ENCODE results near the gene ACAP2. TPM values are rescaled to one million over a fixed set of nuclear protein-coding genes. Genes with fewer than 3 reads are reported as not detected.
"Not testable (repeated sequence)": the region's sequence is repeated elsewhere in the genome, so short reads cannot be mapped to it uniquely, and the experiment has no call there.

The ACAP2 gene
- total and polyA plus RNA-seq, 3 experiments from 2014 or later: 39.5 to 47.0 (median 42.9) TPM

DNA sequence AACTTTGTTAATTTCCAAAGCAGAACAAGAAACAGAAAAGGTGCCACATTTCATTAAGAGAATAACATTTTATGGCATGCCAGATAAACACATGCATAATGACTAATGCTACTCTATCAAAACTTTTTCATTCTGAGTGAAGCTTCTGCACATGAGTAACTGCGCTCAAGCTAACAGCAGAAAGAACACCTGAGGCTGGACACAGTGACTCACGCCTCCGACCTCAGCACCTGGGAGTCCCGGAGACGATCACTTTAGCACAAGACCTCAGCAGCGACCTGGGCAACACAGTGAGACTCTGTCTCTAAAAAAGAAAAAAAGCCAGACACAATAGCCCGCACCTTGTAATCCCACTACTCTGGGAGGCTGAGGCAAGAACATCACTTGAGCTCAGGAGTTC is 70.6 kb downstream of the ACAP2 start:
- Mint-ChIP-seq H3K9me3 (no peaks in the 10 kb centered on the region), H3K4me3 (no peak overlapping the region), H3K27me3 (peaks cover 0 to 1% of the 10 kb centered on the region in 2 donors), H3K4me1 (no peaks in the 10 kb centered on the region), H3K27ac (no peak overlapping the region), H3K36me3 (peaks cover 15 to 57% (median 18%) of the 10 kb centered on the region in 3 donors)
- peaks cover 14% of the 10 kb centered on the region for H3K36me3 ChIP-seq (ENCODE audit: insufficient read depth, low read length)
- CTCF ChIA-PET: interaction anchor here (1.3 kb wide), 1 partner anchor 24 kb away, joined by 3 read pairs; no protein-coding TSS in a partner anchor
- no peak overlapping the region for H3K27ac ChIP-seq (ENCODE audit: low read depth, low read length)
- H3K9me3 ChIP-seq (ENCODE audit: low read length): no peaks in the 10 kb centered on the region
- H3K4me1 ChIP-seq (ENCODE audit: insufficient read depth, low read length): no peaks in the 10 kb centered on the region
- POLR2A ChIA-PET: no interaction called here
- no peak for DNase-seq
- no peaks in the 10 kb centered on the region for H3K27me3 ChIP-seq (ENCODE audit: insufficient read depth, low read length, poor library complexity, severe bottlenecking)
- H3K4me3 ChIP-seq (ENCODE audit: low read length): no peak overlapping the region

DNA sequence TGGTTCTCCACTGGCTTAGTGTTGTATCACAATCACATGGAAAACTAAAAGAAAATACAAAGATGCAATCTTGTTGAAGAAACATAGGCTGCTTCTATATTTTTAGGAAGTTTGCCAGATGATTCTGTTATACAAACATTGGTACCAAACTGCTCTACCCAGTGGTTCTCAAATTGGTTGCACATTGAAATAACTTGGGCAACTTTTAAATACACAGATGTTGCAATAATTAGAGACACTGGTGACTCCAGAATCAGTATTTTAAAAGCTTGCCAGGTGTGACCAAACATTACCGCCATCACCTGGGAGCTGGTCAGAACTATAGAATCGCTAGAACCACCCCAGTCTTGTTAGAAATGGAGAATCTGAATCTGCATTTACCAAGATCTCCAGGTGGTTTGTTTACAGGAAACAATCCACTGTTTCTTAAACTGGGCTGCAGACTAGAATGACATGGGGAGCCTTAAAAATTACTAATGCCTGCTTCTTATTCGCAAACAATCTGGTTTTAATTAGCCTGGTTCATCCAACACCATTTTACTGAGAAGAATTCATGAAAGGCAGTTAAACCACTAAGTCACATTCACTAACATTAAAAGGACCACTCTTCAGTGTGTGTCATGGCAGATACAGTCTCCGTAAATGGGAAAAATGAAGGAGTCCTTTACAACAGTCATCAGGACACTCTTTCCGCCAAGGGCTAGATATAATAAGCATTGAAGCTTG is 76.5 kb downstream of the ACAP2 start:
- Mint-ChIP-seq H3K27me3 (no peaks in the 10 kb centered on the region), H3K4me3 (no peak overlapping the region), H3K4me1 (peaks cover 21 to 29% (median 28%) of the 10 kb centered on the region in 3 donors), H3K27ac (peak overlapping the region in 1 of 8 donors; percentile 21), H3K9me3 (no peaks in the 10 kb centered on the region), H3K36me3 (peaks cover 14 to 40% (median 21%) of the 10 kb centered on the region in 3 donors)
- no peaks in the 10 kb centered on the region for H3K9me3 ChIP-seq (ENCODE audit: low read length)
- ChIA-PET POLR2A (no interaction called here), CTCF (no interaction called here)
- DNase-seq: no peak
- peaks cover 10% of the 10 kb centered on the region for H3K36me3 ChIP-seq (ENCODE audit: insufficient read depth, low read length)
- no peaks in the 10 kb centered on the region for H3K27me3 ChIP-seq (ENCODE audit: insufficient read depth, low read length, poor library complexity, severe bottlenecking)
- H3K27ac ChIP-seq (ENCODE audit: low read depth, low read length): no peak overlapping the region
- no peaks in the 10 kb centered on the region for H3K4me1 ChIP-seq (ENCODE audit: insufficient read depth, low read length)
- no peak overlapping the region for H3K4me3 ChIP-seq (ENCODE audit: low read length)

DNA sequence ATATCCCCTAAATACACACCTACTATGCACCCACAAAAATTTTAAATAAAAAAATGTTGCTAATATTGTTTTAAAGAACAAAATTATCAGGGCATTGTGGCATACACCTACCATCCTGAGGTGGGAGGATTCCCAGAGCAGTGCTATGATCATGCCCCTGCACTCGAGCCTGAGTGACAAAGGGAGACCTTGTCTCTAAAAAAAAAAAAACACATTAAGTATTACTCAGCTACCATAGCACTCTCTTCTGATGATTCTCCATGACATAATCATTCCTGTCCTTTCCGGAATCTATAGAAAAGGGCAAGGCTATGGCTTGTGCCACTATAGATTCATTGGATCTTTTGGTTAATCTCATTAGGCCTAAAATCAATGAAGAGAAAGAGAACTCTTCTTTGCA is 77.4 kb downstream of the ACAP2 start:
- H3K4me1 Mint-ChIP-seq: peaks cover 25 to 36% (median 32%) of the 10 kb centered on the region in 3 donors
- H3K9me3 Mint-ChIP-seq: no peaks in the 10 kb centered on the region
- H3K36me3 Mint-ChIP-seq: peaks cover 10 to 32% (median 22%) of the 10 kb centered on the region in 3 donors
- Histone ChIP-seq H3K36me3 (ENCODE audit: insufficient read depth, low read length) (peaks cover 9% of the 10 kb centered on the region), H3K9me3 (ENCODE audit: low read length) (no peaks in the 10 kb centered on the region), H3K27ac (ENCODE audit: low read depth, low read length) (no peak overlapping the region), H3K4me1 (ENCODE audit: insufficient read depth, low read length) (no peaks in the 10 kb centered on the region), H3K4me3 (ENCODE audit: low read length) (no peak overlapping the region), H3K27me3 (ENCODE audit: insufficient read depth, low read length, poor library complexity, severe bottlenecking) (no peaks in the 10 kb centered on the region)
- no peak for DNase-seq
- no peaks in the 10 kb centered on the region for H3K27me3 Mint-ChIP-seq
- ChIA-PET CTCF (no interaction called here), POLR2A (no interaction called here)
- no peak overlapping the region for H3K4me3 Mint-ChIP-seq
- H3K27ac Mint-ChIP-seq: no peak overlapping the region

DNA sequence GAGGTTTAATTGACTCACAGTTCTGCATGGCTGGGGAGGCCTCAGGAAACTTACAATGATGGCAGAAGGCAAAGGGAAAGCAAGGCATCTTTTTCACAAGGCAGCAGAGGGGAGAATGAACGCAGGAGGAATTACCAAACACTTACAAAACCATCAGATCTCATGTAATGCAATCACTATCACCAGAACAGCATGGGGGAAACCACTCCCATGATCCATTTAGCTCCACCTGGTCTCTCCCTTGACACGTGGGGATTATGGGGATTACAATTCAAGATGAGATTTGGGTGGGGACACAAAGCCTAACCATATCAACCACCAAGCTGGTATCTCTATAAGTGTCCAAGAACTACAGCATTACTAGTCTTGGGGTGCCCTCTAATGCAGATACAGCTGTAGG is 85.0 kb downstream of the ACAP2 start:
- H3K4me1 ChIP-seq (ENCODE audit: insufficient read depth, low read length); H3K4me3 ChIP-seq (ENCODE audit: low read length); H3K27me3 Mint-ChIP-seq; H3K9me3 ChIP-seq (ENCODE audit: low read length); POLR2A ChIA-PET; CTCF ChIA-PET; H3K27me3 ChIP-seq (ENCODE audit: insufficient read depth, low read length, poor library complexity, severe bottlenecking); DNase-seq; H3K9me3 Mint-ChIP-seq; H3K36me3 ChIP-seq (ENCODE audit: insufficient read depth, low read length); H3K27ac ChIP-seq (ENCODE audit: low read depth, low read length); H3K4me3 Mint-ChIP-seq: not testable (repeated sequence)
- Mint-ChIP-seq H3K36me3 (peaks cover 9 to 43% (median 21%) of the 10 kb centered on the region in 3 donors), H3K27ac (peak overlapping the region in 4 of 8 donors; percentile 2 to 35 (median 20)), H3K4me1 (peaks cover 60 to 75% (median 73%) of the 10 kb centered on the region in 3 donors)

DNA sequence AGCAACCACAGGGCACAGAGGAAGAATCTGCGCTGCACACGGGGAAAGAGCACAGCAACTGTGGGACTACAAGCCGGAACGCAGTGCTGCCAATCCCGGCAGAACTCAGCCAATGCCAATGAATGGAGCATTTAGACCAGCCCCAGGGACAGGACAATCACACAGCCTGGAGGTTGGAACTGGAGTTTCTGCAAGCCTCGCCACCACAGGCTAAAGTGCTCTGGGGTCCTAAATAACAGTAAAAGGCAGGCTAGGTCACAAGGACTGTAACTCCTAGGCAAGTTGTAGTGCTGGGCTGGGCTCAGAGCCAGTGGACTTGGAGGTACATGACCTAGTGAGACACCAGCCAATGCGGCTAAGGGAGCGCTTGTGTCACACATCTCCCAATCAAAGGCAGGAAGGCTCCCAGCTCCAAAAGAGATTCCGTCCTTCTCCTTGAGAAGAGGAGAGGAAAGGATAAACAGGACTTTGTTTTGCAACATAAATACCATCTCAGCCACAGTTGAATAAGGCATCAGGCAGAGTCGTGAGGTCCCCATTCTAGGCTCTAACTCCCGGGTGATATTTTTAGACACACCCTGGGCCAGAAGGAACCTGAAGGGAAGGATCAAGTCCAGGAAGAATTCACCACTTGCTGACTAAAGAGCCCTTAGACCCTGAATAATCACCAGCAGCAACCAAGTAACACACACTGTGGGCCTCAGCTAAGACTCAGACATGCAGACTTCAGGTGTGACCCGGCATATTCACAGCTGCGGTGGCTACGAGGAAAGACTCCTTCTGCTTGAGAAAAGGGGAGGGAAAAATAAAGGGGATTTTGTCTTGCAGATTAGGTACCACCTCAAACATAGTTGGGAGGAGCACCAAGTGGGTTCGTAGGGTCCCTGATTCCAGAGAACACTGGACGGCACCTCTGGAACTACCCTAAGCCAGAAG is 86.4 kb downstream of the ACAP2 start:
- Mint-ChIP-seq H3K27me3 (no peaks in the 10 kb centered on the region), H3K4me3 (no peak overlapping the region), H3K4me1 (peaks cover 49 to 64% (median 61%) of the 10 kb centered on the region in 3 donors), H3K27ac (peak overlapping the region in 2 of 8 donors; percentile 21 to 26), H3K9me3 (no peaks in the 10 kb centered on the region), H3K36me3 (peaks cover 9 to 41% (median 19%) of the 10 kb centered on the region in 3 donors)
- peaks cover 3% of the 10 kb centered on the region for H3K36me3 ChIP-seq (ENCODE audit: insufficient read depth, low read length)
- H3K9me3 ChIP-seq (ENCODE audit: low read length): no peaks in the 10 kb centered on the region
- no peaks in the 10 kb centered on the region for H3K27me3 ChIP-seq (ENCODE audit: insufficient read depth, low read length, poor library complexity, severe bottlenecking)
- H3K4me1 ChIP-seq (ENCODE audit: insufficient read depth, low read length): no peaks in the 10 kb centered on the region
- H3K27ac ChIP-seq (ENCODE audit: low read depth, low read length): no peak overlapping the region
- ChIA-PET POLR2A (no interaction called here), CTCF (no interaction called here)
- DNase-seq: no peak
- no peak overlapping the region for H3K4me3 ChIP-seq (ENCODE audit: low read length)

DNA sequence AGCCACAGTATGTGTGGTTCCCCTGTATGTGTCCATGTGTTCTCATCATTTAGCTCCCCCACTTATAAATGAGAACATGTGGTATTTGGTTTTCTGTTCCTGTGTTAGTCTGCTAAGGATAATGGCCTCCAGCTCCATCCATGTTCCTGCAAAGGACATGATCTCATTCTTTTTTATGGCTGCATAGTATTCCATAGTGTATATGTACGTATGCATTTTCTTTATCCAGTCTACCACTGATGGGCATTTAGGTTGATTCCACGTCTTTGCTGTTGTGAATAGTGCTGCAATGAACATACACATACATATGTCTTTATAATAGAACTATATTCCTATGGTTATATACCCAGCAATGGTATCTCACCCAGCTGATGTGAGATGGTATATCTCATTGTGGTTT is 88.8 kb downstream of the ACAP2 start:
- H3K27me3 ChIP-seq (ENCODE audit: insufficient read depth, low read length, poor library complexity, severe bottlenecking); DNase-seq; H3K4me3 Mint-ChIP-seq; H3K27me3 Mint-ChIP-seq; H3K4me3 ChIP-seq (ENCODE audit: low read length); H3K9me3 Mint-ChIP-seq; H3K9me3 ChIP-seq (ENCODE audit: low read length); H3K27ac ChIP-seq (ENCODE audit: low read depth, low read length); H3K4me1 ChIP-seq (ENCODE audit: insufficient read depth, low read length); CTCF ChIA-PET; H3K36me3 ChIP-seq (ENCODE audit: insufficient read depth, low read length): not testable (repeated sequence)
- Mint-ChIP-seq H3K4me1 (peaks cover 44 to 61% (median 54%) of the 10 kb centered on the region in 3 donors), H3K36me3 (peaks cover 9 to 53% (median 24%) of the 10 kb centered on the region in 3 donors), H3K27ac (peak overlapping the region in 2 of 8 donors; percentile 75 to 89)
- POLR2A ChIA-PET: interaction anchor here (1.0 kb wide), 1 partner anchor 84 kb away, joined by 7 read pairs; no protein-coding TSS in a partner anchor

DNA sequence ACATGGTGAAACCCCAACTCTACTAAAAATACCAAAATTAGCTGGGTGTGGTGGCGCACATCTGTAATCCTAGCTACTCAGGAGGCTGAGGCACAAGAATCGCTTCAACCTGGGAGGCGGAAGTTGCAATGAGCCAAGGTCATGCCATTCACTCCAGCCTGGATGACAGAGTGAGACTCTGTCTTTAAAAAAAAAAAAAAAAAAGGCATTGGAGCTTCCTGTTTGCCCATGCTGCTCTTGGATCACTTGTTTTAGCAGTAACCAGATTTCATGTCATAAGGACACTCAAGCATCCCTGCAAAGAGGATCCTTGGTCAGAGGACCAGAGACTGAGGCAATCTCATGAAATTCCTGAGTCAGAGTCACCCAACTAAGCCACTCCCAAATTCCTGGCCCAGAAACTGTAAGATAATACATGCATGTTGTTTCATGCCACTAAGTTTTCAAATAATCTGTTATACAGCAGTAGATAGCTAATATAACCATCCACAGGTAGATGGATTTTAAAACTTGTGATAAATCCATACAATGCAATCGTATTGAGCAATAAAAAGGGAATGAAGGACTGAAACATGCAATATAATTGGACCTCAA is 89.8 kb downstream of the ACAP2 start:
- peaks cover 9 to 55% (median 30%) of the 10 kb centered on the region in 3 donors for H3K36me3 Mint-ChIP-seq
- POLR2A ChIA-PET: no interaction called here
- Histone ChIP-seq H3K9me3 (ENCODE audit: low read length) (no peaks in the 10 kb centered on the region), H3K27me3 (ENCODE audit: insufficient read depth, low read length, poor library complexity, severe bottlenecking) (no peaks in the 10 kb centered on the region), H3K36me3 (ENCODE audit: insufficient read depth, low read length) (peaks cover 3% of the 10 kb centered on the region), H3K27ac (ENCODE audit: low read depth, low read length) (no peak overlapping the region), H3K4me3 (ENCODE audit: low read length) (no peak overlapping the region), H3K4me1 (ENCODE audit: insufficient read depth, low read length) (no peaks in the 10 kb centered on the region)
- H3K4me3 Mint-ChIP-seq: no peak overlapping the region
- peak overlapping the region in 2 of 8 donors; percentile 12 to 42 for H3K27ac Mint-ChIP-seq
- no peaks in the 10 kb centered on the region for H3K27me3 Mint-ChIP-seq
- H3K4me1 Mint-ChIP-seq: peaks cover 38 to 60% (median 48%) of the 10 kb centered on the region in 3 donors
- CTCF ChIA-PET: no interaction called here
- no peak for DNase-seq
- no peaks in the 10 kb centered on the region for H3K9me3 Mint-ChIP-seq
